HepG2 (cell line): ENCODE data around the gene ZSCAN31. TPM values are rescaled to one million over a fixed set of nuclear protein-coding genes. Genes with fewer than 3 reads are reported as not detected.

Experiments used
- ATAC-seq: fragments of 200-7000 bp; cut with Tn5 transposase; 3 replicates; pipeline ENCODE4 v1.9.1; 2020; ENCODE audit warnings: mild to moderate bottlenecking, moderate library complexity
- BruUV-seq: library from RNA; stranded (reverse); fragments of 400-500 nt; replicated peaks from 2 replicates; lab custom pipeline; 2021; lab: Mats Ljungman, UMichigan
- CTCF ChIA-PET: fragments of 300-600 bp; formaldehyde crosslinking; extraction: SDS; loops from one replicate; lab custom pipeline; 2021; ENCODE audit warnings: low total read pairs, inconsistent platforms, low intra/inter-chr PET ratio; lab: Yijun Ruan, JAX
- POLR2A ChIA-PET: fragments of 350-600 bp; sonication (Branson Sonifier 250); formaldehyde crosslinking; loops from one replicate; lab custom pipeline; 2020; ENCODE audit warnings: antibody characterized with exemption, inconsistent platforms; lab: Yijun Ruan, JAX
- DNase-seq: peaks from one replicate; pipeline ENCODE4 v3.0.0-alpha.2; 2015; ENCODE audit warnings: low spot score
- FAIRE-seq: peaks from 3 replicates; lab custom pipeline; 2011; peaks lifted over from hg19 to GRCh38; lab: Jason Lieb, UNC
- H2AFZ ChIP-seq: one replicate; pipeline ENCODE4 v1.6.1; 2011; ENCODE audit warnings: low read length, inconsistent platforms
- H3K27ac ChIP-seq: fragments of 300-600 bp; 3 replicates; pipeline ENCODE4 v1.8.0; 2011; ENCODE audit warnings: mixed run types, mild to moderate bottlenecking, mixed read lengths, low read length, inconsistent platforms; ENCODE audit not compliant: insufficient read depth; ENCODE audit errors: extremely low read length
- H3K27me3 ChIP-seq, 2 experiments: fragments of 200-600 bp in 1 of 2; 2 replicates in 1 of 2; 3 replicates in 1 of 2; pipeline versions ENCODE4 v1.6.0 to v1.8.0; 2011; ENCODE audit warnings: low read length in 2 of 2, mild to moderate bottlenecking in 2 of 2, moderate library complexity in 2 of 2, inconsistent platforms in 1 of 2; ENCODE audit not compliant: insufficient read depth in 2 of 2, control insufficient read depth in 1 of 2
- H3K36me3 ChIP-seq, 2 experiments: fragments of 200-600 bp in 1 of 2; replicated peaks in 1 of 2; 2 replicates in 1 of 2; 3 replicates in 1 of 2; pipeline versions ENCODE4 v1.5.1 to v1.8.0; 2011; ENCODE audit warnings: low read length in 2 of 2, inconsistent platforms in 1 of 2; ENCODE audit not compliant: insufficient read depth in 2 of 2, control insufficient read depth in 1 of 2
- H3K4me1 ChIP-seq: 2 replicates; pipeline ENCODE4 v1.5.1; 2012; ENCODE audit warnings: low read length, inconsistent platforms; ENCODE audit not compliant: insufficient read depth
- H3K4me2 ChIP-seq: 2 replicates; pipeline ENCODE4 v1.6.0; 2011; ENCODE audit warnings: low read depth, low read length, inconsistent platforms
- H3K4me3 ChIP-seq, 3 experiments: fragments of 200-600 bp in 1 of 3; sonication (generic), shearing (Covaris generic) in 1 of 3; replicated peaks in 1 of 3; 2 replicates each; pipeline ENCODE4 v1.5.1; 2011 to 2016; ENCODE audit warnings: low read length in 3 of 3, inconsistent platforms in 2 of 3, low read depth in 2 of 3, mild to moderate bottlenecking in 2 of 3, control low read depth in 1 of 3, mixed read lengths in 1 of 3; ENCODE audit not compliant: insufficient read depth in 1 of 3
- H3K79me2 ChIP-seq: one replicate; pipeline ENCODE4 v1.6.1; 2011; ENCODE audit warnings: low read length, inconsistent platforms; ENCODE audit not compliant: insufficient read depth
- H3K9ac ChIP-seq: 2 replicates; pipeline ENCODE4 v1.6.0; 2011; ENCODE audit warnings: mild to moderate bottlenecking, low read depth, low read length, inconsistent platforms; ENCODE audit not compliant: insufficient read depth
- H3K9me3 ChIP-seq: 2 replicates; pipeline ENCODE4 v1.5.1; 2012; ENCODE audit warnings: mild to moderate bottlenecking, low read length
- H4K20me1 ChIP-seq: 2 replicates; pipeline ENCODE4 v1.6.0; 2011; ENCODE audit warnings: inconsistent platforms, mild to moderate bottlenecking, low read length, moderate library complexity; ENCODE audit not compliant: insufficient read depth
- KLF13 ChIP-seq: sonication (generic); formaldehyde crosslinking; IDR thresholded peaks from 2 replicates; pipeline ENCODE4 v1.4.0; 2020; ENCODE audit warnings: mild to moderate bottlenecking, missing genetic modification reagents
- REST ChIP-seq, 2 experiments: IDR thresholded peaks; 2 replicates each; pipeline ENCODE4 v1.6.1; 2011 to 2012; ENCODE audit warnings: low read length in 2 of 2, borderline replicate concordance in 1 of 2, low read depth in 1 of 2, mild to moderate bottlenecking in 1 of 2, moderate library complexity in 1 of 2
- WGBS: methylation state at CpG from one replicate; pipeline ENCODE4 v1.1.6; 2017; ENCODE audit warnings: low lambda C conversion rate; 5-methylcytosine and 5-hydroxymethylcytosine counted together
- in situ Hi-C: cut with HindIII; loops from 2 replicates; pipeline ENCODE4 v1.10.0; 2017; ENCODE audit warnings: low pct_unique_long_range_greater_than_20kb; ENCODE audit not compliant: extremely low pct_ligation_motif_present
- intact Hi-C: fragments of 100-400 bp; cut with micrococcal nuclease; formaldehyde crosslinking; loops from one replicate; pipeline ENCODE4 v1.10.0; 2022; ENCODE audit not compliant: unreplicated experiment
- polyA plus RNA-seq, 8 experiments: library from polyadenylated mRNA; depleted of rRNA in 3 of 8; stranded (reverse) in 7 of 8; unstranded in 1 of 8; fragments of >200 nt; fragmentation: Illumina TruSeq in 4 of 8; extraction: Trizol in 4 of 8; gene quantifications; 2 replicates each; pipeline versions ENCODE4 v1.2.1 to v1.2.3, GENCODE V29; 2011 to 2016; ENCODE audit warnings: low read depth in 4 of 8, missing spikeins in 1 of 8, mixed read lengths in 1 of 8; ENCODE audit not compliant: insufficient read depth in 1 of 8
- total RNA-seq, 5 experiments: library from RNA; depleted of rRNA; stranded (reverse); fragments of >200 nt; fragmentation: Illumina TruSeq; extraction: Trizol; gene quantifications; 2 replicates each; pipeline ENCODE4 v1.2.3, GENCODE V29; 2016; ENCODE audit warnings: low read depth in 1 of 5
- TF ChIP-seq, protein P1 (sequence below): fragments of 450-650 bp; IDR thresholded peaks from 2 replicates; pipeline ENCODE4 v1.6.1; 2016
- TF ChIP-seq, protein P2 (sequence below): sonication (generic); formaldehyde crosslinking; IDR thresholded peaks from 2 replicates; pipeline ENCODE4 v1.5.0; 2020; ENCODE audit warnings: missing genetic modification reagents, mild to moderate bottlenecking, borderline replicate concordance

The ZSCAN31 gene
- total and polyA plus RNA-seq, 2 of the 13 experiments (the other 11 are each of a cell fraction or from before 2014, with no cell fraction given) = 5.3 to 6.2 TPM

DNA sequence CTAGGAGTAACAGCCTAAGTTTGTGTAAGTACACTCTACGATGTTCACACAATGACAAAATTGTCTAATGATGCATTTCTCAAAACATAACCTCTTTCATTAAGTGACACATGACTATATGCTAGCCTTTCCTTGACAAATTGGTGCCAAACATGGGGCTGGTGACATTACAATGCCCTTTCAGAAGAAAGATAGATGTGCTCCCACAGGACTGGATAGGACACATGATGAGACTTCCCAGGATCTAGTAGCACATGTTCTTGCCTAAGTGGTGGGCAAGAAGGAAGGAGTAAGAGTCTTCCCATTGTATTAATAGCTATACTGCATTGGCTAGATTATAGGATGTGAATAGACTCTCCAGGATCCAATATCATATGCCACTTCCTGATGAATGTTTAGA, 35.3 kb upstream of the ZSCAN31 start:
- no peaks in the 10 kb centered on the region for H3K79me2 ChIP-seq
- no peaks in the 10 kb centered on the region for H3K9me3 ChIP-seq
- H3K4me1 ChIP-seq = no peaks in the 10 kb centered on the region
- in situ Hi-C loops (no loop called here), intact Hi-C loops (no loop called here)
- CTCF ChIA-PET = no interaction called here
- 90% methylated on average over 1 of the region's 1 CpG for WGBS
- no peaks in the 10 kb centered on the region; a peak in 1 of 5 replicates for H3K36me3 ChIP-seq
- POLR2A ChIA-PET = interaction anchor here (1.7 kb wide), 1 partner anchor 12 kb away, joined by 6 read pairs; no protein-coding TSS in a partner anchor
- H3K4me3 ChIP-seq = no peak overlapping the region
- H3K27me3 ChIP-seq = no peaks in the 10 kb centered on the region
- ATAC-seq (no peak), FAIRE-seq (no peak), DNase-seq (no peak)
- H3K27ac ChIP-seq = no peak overlapping the region
- BruUV-seq = no TSS peak
- no peak overlapping the region for H2AFZ ChIP-seq
- H4K20me1 ChIP-seq = no peaks in the 10 kb centered on the region
- H3K9ac ChIP-seq = no peak overlapping the region
- TF ChIP-seq, protein P1, sequence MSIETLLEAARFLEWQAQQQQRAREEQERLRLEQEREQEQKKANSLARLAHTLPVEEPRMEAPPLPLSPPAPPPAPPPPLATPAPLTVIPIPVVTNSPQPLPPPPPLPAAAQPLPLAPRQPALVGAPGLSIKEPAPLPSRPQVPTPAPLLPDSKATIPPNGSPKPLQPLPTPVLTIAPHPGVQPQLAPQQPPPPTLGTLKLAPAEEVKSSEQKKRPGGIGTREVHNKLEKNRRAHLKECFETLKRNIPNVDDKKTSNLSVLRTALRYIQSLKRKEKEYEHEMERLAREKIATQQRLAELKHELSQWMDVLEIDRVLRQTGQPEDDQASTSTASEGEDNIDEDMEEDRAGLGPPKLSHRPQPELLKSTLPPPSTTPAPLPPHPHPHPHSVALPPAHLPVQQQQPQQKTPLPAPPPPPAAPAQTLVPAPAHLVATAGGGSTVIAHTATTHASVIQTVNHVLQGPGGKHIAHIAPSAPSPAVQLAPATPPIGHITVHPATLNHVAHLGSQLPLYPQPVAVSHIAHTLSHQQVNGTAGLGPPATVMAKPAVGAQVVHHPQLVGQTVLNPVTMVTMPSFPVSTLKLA = peak; percentile 55; the same call in 1 of the 2 replicates
- no peak for TF ChIP-seq REST (IDR thresholded peaks at IDR 0.05; ENCODE audit: borderline replicate concordance in 1 of 2, low read depth in 1 of 2, low read length in 2 of 2)
- no peak for TF ChIP-seq KLF13 (CRISPR knock-in tag)
- TF ChIP-seq, protein P2, sequence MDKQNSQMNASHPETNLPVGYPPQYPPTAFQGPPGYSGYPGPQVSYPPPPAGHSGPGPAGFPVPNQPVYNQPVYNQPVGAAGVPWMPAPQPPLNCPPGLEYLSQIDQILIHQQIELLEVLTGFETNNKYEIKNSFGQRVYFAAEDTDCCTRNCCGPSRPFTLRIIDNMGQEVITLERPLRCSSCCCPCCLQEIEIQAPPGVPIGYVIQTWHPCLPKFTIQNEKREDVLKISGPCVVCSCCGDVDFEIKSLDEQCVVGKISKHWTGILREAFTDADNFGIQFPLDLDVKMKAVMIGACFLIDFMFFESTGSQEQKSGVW = no peak
- no peak overlapping the region for H3K4me2 ChIP-seq
